Activated CD4-positive, alpha-beta T cell treated with anti-CD3 and anti-CD28 coated beads for 24 hours (primary cell): ENCODE measurements around the gene TRERF1.

Source experiments
- DNase-seq, 2 donors: peaks; one replicate each; pipeline ENCODE4 v3.0.0-alpha.2; 2020; ENCODE audit warnings: low read depth in 2 of 2

TRERF1 gene

DNA sequence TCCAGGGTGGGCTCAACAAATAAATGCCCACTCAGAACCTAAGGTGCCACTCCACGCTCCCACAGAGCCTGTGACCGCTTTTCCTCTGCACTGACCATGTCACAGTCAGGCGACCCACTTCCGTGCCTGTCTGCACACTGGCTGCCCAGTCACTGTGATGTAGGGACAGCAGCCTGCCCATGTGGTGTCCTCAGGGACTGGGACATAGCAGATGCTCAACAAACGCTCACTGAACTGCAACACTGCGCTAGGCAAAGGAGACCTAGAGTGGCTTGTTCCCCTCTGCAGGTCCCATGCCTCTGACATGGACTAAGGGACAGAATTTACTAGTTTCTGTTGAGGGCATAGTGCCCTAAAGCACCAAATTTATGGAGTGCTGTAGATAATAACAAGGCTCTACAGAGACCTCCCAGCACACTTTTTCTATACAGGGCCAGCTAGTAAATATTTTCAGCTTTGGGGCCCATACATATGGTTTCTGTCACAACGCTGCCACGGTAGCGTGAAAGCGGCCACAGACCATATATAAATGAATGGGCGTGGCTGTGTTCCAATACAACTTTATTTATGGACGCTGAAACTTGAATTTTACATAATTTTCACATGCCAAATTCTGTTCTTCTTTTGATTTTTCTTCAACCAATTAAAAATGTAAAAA lies 176.2 kb downstream of the TRERF1 start:
- DNase-seq = no peak

DNA sequence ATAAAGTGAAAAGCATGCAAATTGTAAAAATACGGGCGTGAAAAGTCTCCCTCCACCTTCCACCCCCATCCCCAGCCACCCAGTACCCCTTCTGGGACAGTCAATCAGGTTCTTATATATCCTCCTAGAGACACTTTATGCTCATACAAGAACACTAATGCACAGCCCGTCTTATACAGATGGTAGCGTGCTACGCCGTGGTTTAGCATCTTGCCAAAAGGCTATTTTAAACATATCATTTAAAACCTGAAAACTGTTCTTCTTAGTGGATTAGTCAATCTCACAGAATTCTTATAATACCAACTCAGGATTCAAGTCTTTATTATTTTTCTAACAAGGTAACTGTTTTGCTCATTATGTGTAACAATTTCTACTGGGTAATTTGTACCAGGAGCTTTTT lies 176.8 kb downstream of the TRERF1 start:
- no peak for DNase-seq

GRCh38 chr6:42271834-42272805 lies 179.6 kb downstream of the TRERF1 start:
- DNase-seq = no peak

- no peak for DNase-seq
Measured at GRCh38 chr6:42269974-42270510, 181.7 kb downstream of the TRERF1 start.

GRCh38 chr6:42269553-42269952 lies 182.2 kb downstream of the TRERF1 start:
- DNase-seq = no peak

DNA sequence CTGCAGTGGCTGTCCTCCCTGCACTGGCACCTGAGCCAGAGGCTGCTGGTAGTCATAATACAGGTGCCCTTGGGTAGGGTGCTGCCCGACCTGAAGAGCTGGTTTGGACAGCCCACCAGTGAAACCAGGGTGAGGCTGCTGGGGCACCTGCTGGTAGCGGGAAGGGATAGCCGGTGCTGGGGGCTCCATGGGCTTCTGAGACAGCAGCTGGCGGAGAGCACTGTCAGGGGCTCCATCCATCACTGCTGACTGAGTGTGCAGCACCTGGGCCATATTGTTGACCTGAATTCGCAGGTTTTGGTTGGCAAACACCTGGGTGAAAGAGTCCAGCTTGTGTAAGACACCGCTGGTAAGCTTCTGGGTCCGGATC lies 182.9 kb downstream of the TRERF1 start:
- DNase-seq = no peak

- no peak for DNase-seq
Measured at GRCh38 chr6:42268016-42268834, 183.5 kb downstream of the TRERF1 start.

GRCh38 chr6:42266538-42266937 lies 185.2 kb downstream of the TRERF1 start:
- DNase-seq = no peak

DNA sequence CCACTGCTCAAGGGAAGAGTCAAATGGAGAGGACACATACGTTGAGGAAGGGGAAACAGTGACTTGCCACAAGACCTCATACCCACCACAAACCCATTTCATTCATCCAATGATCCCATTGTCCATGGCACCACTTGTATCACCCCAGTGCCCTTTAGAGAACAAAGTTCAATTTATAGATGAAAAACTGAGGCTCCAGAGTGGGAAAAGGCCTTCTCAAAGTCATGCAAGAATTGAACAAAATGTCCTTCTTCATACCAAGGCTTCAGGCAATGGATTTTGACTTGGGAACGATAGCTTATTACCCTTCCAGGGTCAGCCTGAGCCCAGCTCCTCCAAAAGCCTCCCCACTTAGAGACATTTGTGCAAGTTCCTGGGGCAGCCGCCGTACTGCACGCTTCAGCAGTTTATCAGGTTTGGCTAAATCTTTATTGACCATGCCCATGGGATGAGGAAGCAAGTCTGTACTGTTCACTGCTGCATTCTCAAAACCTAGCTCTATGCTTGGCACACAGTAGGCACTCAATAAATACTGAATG lies 186.8 kb downstream of the TRERF1 start:
- DNase-seq = no peak

DNA sequence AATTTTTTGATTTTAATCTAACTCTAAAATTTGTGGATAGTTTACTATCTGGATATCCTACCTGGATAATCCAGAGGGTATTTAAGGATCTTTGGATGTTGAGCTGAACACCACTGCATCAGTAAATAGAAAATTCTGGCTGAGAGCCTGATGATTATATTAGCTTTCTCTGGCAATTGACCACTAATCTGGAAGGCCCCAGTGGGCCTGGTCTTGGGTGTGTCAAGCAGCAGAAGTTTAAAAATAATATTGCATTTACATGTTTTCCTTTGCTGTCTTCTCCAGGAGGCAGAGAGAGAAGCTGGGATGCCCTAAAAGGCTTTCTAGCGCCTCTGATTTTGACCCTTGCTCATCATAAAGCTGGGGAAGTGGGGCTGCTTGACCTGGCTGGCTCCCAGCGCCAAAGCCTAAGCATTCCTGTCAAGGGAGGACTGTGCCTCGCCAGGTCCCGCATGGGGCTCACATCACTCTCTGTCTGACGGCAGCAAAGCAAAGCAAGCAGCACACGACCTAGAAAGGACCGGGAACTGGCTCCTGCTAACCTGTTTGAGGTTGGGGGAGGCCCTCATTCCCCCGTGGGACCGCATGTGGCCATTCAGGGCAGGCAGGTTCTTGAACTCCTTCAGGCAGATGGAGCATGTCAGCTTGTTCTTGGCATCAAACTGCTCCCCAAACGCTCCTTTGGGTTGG lies 187.4 kb downstream of the TRERF1 start:
- DNase-seq = no peak

GRCh38 chr6:42263165-42263728 lies 188.5 kb downstream of the TRERF1 start:
- DNase-seq = no peak

DNA sequence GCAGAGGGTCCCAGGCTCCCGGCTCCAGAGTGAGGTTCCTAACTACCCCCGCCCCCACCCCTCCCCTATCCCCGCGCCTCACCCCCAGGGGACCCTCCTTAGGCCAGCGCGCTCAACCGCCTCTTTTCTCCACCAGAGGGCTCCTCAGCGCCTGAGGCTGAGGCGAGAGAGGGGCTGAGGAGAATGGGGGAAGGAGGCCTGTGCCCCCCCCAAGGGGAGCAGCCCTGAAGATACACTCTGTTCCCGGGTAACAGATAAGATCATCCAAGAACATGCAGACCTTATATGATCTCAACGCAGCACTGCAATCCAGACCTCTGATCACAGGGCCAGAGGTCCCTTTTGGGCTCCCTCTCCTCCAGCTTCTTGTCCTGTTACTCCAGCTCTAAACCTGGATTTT lies 190.8 kb downstream of the TRERF1 start:
- DNase-seq = peak; percentile 19 to 29

GRCh38 chr6:42260396-42260888 lies 191.3 kb downstream of the TRERF1 start:
- no peak for DNase-seq

- DNase-seq = no peak
Measured at GRCh38 chr6:42259841-42260395, 191.8 kb downstream of the TRERF1 start.

DNA sequence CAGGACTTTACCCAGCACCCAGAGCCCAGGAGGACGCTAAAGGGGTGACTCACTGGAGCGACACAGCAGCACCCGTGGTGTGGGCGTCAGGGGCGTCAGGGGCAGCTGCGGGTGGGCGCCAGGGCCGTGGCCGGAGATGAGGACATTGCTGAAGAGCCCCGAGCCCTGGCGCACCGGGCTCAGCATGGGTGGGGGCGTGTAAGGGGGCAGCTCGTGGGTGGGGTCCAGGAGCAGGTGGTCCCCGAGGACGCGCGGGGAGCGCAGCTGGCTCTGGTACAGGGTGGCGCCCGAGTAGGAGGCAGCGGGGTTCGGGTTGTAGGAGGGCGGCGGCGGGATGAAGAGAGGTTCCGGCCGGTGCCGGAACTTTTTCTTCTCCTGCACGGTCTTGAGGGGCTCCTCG lies 192.4 kb downstream of the TRERF1 start:
- no peak for DNase-seq

- DNase-seq = no peak
Measured at GRCh38 chr6:42257614-42258013, 194.1 kb downstream of the TRERF1 start.

DNA sequence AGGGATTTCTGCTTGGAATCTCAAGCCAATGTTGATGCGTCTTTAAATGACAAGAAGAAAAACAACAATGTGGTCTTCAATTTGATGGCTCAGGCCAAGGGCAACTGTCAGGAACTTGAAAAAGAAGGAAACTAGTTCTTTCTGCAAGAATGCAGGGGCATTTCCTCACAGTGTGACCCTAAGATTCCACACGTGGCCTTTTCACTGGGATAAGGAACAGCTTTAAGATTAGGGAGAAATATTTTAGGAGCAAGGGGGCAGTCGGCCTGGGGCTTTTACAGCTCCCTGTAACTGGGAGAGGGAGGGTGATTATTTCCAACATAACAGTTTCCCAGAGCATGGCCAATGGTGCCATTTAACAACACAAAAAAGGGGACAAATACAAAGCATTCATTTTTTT lies 194.7 kb downstream of the TRERF1 start:
- DNase-seq = no peak

GRCh38 chr6:42255050-42255449 lies 196.7 kb downstream of the TRERF1 start:
- no peak for DNase-seq

GRCh38 chr6:42254505-42254904 lies 197.2 kb downstream of the TRERF1 start:
- DNase-seq = no peak

DNA sequence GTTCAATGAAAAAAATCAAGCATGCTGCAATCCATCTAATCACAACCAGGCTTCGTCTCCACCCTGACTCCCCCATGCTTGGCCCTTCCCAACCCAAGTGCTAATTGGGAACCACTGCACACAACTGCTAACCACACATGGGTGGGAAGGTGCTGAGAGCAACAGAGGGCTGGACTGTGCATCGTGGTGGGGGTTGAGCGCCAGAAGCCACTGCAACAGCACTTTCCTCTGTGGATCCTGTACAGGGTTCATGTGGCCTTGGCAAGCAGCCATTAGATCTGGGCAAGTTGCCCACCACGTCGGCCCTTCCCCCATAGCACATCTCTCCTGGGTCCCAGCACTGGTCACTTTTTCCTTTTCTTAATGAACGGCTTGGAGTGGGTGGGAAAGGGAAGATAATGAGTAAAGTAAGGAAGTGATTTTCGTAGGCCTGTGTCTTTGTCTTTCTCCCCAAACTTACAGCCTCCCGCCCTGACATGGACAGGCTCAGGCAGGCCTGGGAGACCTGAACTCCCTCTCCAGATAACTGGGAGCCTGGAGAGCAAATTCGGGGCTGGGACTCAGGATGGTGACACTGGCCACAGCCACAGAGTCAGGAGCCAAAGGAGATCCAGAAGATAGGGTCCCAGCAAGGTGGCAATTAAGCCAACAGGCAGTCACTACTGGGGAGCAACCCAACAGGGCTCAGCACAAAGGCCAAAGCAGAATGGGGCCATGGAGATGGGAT lies 199.7 kb downstream of the TRERF1 start:
- no peak for DNase-seq
